NT2/D1 (cell line): ENCODE results near the gene BABAM2.

Source experiments
- SUZ12 ChIP-seq: IDR thresholded peaks from 2 replicates; pipeline ENCODE4 v1.6.1; 2011; ENCODE audit not compliant: insufficient read length, insufficient read depth; ENCODE audit errors: extremely low read depth
- YY1 ChIP-seq: IDR thresholded peaks from 2 replicates; pipeline ENCODE4 v1.6.1; 2011; ENCODE audit not compliant: insufficient read length, insufficient read depth
- ZNF274 ChIP-seq: IDR thresholded peaks from 2 replicates; pipeline ENCODE4 v1.6.1; 2011; ENCODE audit warnings: mild to moderate bottlenecking, low read depth, low read length

DNA sequence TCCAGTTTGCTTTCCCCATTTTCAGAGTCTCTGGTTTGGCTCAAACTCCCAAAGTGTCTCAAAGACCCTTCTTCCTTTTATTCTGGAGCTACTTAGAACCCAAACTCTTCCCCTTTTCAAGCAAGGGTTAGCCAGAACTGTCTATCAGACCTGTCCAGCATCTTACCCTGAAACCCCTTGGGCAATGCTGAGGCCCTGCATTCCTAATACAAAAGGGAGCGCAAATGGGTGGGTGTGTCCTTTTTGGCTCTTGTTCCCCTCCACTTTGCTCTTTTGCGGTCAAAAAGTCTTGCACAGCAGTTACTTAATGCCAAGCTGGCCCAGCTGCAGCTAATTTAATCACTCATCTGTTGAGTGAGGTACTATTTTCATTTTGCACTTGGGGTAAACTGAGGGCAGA, 270.9 kb downstream of the BABAM2 start:
- TF ChIP-seq ZNF274: no peak
- no peak for TF ChIP-seq YY1
- TF ChIP-seq SUZ12: no peak
